A673 (cell line): Measurements from ENCODE around the gene TXNRD1.

Experiments
- EZH2 ChIP-seq: fragments of 200-600 bp; sonication (generic); IDR thresholded peaks from 2 replicates; pipeline ENCODE4 v1.6.1; 2017; ENCODE audit warnings: borderline replicate concordance, low read depth, mild to moderate bottlenecking, mixed read lengths, antibody characterized with exemption, low read length; ENCODE audit not compliant: poor library complexity, severe bottlenecking
- TF ChIP-seq, protein P1 (sequence below): fragments of 300-800, 200-600 bp; sonication (generic); conservative IDR thresholded peaks from 2 replicates; pipeline ENCODE4 v1.5.1; 2017; ENCODE audit warnings: low read depth, mild to moderate bottlenecking, antibody characterized with exemption, low read length, moderate library complexity, mixed read lengths

DNA sequence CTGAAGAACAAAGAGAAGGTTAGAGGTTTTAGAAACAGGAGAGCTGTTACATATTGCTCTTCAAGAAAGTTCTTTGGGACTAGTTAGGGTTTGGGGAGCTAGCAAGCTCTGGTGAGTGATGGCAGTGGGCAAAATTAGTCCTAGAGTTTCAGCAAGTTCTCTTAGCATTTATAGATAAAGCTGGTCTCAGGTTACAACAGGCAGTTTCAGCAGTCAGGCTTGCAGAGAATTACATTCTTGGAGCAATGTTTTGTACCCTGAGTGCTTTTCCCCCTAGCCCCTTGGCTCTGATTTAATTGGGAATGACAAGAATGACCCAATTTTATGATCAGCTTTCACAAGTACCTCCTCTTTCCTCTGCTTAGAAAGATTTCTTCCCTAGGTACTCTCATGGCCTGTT is 66.5 kb downstream of the TXNRD1 start:
- TF ChIP-seq, protein P1, sequence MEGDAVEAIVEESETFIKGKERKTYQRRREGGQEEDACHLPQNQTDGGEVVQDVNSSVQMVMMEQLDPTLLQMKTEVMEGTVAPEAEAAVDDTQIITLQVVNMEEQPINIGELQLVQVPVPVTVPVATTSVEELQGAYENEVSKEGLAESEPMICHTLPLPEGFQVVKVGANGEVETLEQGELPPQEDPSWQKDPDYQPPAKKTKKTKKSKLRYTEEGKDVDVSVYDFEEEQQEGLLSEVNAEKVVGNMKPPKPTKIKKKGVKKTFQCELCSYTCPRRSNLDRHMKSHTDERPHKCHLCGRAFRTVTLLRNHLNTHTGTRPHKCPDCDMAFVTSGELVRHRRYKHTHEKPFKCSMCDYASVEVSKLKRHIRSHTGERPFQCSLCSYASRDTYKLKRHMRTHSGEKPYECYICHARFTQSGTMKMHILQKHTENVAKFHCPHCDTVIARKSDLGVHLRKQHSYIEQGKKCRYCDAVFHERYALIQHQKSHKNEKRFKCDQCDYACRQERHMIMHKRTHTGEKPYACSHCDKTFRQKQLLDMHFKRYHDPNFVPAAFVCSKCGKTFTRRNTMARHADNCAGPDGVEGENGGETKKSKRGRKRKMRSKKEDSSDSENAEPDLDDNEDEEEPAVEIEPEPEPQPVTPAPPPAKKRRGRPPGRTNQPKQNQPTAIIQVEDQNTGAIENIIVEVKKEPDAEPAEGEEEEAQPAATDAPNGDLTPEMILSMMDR: no peak
- no peak for TF ChIP-seq EZH2
